ENCODE measurements around the gene SLC22A23. TPM values are rescaled to one million over a fixed set of nuclear protein-coding genes. Genes with fewer than 3 reads are reported as not detected.

The SLC22A23 gene
- total RNA-seq, 1 donor from 2014 or later, result 3.6 TPM

GRCh38 chr6:3468585-3468984, 11.7 kb upstream of the SLC22A23 start:
- Histone ChIP-seq H3K27me3 (ENCODE audit: control insufficient read depth, insufficient read depth, low read length) (no peaks in the 10 kb centered on the region), H3K4me3 (ENCODE audit: low read depth, low read length) (no peak overlapping the region), H3K36me3 (ENCODE audit: control insufficient read depth, insufficient read depth, low read length) (no peaks in the 10 kb centered on the region)
- TF ChIP-seq, protein P1, sequence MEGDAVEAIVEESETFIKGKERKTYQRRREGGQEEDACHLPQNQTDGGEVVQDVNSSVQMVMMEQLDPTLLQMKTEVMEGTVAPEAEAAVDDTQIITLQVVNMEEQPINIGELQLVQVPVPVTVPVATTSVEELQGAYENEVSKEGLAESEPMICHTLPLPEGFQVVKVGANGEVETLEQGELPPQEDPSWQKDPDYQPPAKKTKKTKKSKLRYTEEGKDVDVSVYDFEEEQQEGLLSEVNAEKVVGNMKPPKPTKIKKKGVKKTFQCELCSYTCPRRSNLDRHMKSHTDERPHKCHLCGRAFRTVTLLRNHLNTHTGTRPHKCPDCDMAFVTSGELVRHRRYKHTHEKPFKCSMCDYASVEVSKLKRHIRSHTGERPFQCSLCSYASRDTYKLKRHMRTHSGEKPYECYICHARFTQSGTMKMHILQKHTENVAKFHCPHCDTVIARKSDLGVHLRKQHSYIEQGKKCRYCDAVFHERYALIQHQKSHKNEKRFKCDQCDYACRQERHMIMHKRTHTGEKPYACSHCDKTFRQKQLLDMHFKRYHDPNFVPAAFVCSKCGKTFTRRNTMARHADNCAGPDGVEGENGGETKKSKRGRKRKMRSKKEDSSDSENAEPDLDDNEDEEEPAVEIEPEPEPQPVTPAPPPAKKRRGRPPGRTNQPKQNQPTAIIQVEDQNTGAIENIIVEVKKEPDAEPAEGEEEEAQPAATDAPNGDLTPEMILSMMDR (IDR thresholded peaks at IDR 0.05; ENCODE audit: insufficient read depth, low read length, poor library complexity, severe bottlenecking), result no peak
- DNase-seq (ENCODE audit: low read depth), result no peak

GRCh38 chr6:3467996-3468395, 11.1 kb upstream of the SLC22A23 start:
- Histone ChIP-seq H3K4me3 (ENCODE audit: low read depth, low read length) (no peak overlapping the region), H3K36me3 (ENCODE audit: control insufficient read depth, insufficient read depth, low read length) (no peaks in the 10 kb centered on the region), H3K27me3 (ENCODE audit: control insufficient read depth, insufficient read depth, low read length) (no peaks in the 10 kb centered on the region)
- TF ChIP-seq, protein P1 (IDR thresholded peaks at IDR 0.05; ENCODE audit: insufficient read depth, low read length, poor library complexity, severe bottlenecking), result no peak
- no peak for DNase-seq (ENCODE audit: low read depth)

GRCh38 chr6:3466488-3467219, 9.8 kb upstream of the SLC22A23 start:
- TF ChIP-seq, protein P1 (IDR thresholded peaks at IDR 0.05; ENCODE audit: insufficient read depth, low read length, poor library complexity, severe bottlenecking), result no peak
- Histone ChIP-seq H3K27me3 (ENCODE audit: control insufficient read depth, insufficient read depth, low read length) (no peaks in the 10 kb centered on the region), H3K4me3 (ENCODE audit: low read depth, low read length) (no peak overlapping the region), H3K36me3 (ENCODE audit: control insufficient read depth, insufficient read depth, low read length) (no peaks in the 10 kb centered on the region)
- no peak for DNase-seq (ENCODE audit: low read depth)

DNA sequence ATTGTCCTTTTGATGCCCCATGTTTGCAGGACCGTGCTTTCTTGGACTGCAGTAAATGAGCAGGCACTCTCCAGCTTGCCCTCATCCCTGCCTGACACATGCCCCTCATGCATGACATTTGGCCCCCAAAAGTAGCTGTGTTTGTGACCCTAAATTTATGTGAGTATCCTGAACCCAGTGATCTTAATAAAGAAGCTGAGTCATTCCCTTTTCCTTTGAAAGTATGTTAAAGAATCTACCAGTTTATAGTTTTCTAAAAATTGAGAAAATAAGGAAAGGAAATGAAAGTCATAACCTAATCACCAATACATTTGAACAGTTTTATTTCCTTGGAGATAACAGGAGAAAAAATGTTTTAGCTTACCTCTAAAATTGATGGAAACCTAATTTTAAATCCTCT, 3.4 kb upstream of the SLC22A23 start:
- Histone ChIP-seq H3K4me3 (ENCODE audit: low read depth, low read length) (no peak overlapping the region), H3K36me3 (ENCODE audit: control insufficient read depth, insufficient read depth, low read length) (no peaks in the 10 kb centered on the region), H3K27me3 (ENCODE audit: control insufficient read depth, insufficient read depth, low read length) (peaks cover 12% of the 10 kb centered on the region)
- TF ChIP-seq, protein P1 (IDR thresholded peaks at IDR 0.05; ENCODE audit: insufficient read depth, low read length, poor library complexity, severe bottlenecking), result no peak
- no peak for DNase-seq (ENCODE audit: low read depth)

GRCh38 chr6:3458706-3459421, 2.0 kb upstream of the SLC22A23 start:
- Histone ChIP-seq H3K36me3 (ENCODE audit: control insufficient read depth, insufficient read depth, low read length) (no peaks in the 10 kb centered on the region), H3K27me3 (ENCODE audit: control insufficient read depth, insufficient read depth, low read length) (peaks cover 15% of the 10 kb centered on the region), H3K4me3 (ENCODE audit: low read depth, low read length) (no peak overlapping the region)
- DNase-seq (ENCODE audit: low read depth), result no peak
- TF ChIP-seq, protein P1 (IDR thresholded peaks at IDR 0.05; ENCODE audit: insufficient read depth, low read length, poor library complexity, severe bottlenecking), result no peak
